ENCODE data around the gene GCA.
A peak's percentile ranks its signal among the peaks of the same experiment; 100 is the strongest.

DNA sequence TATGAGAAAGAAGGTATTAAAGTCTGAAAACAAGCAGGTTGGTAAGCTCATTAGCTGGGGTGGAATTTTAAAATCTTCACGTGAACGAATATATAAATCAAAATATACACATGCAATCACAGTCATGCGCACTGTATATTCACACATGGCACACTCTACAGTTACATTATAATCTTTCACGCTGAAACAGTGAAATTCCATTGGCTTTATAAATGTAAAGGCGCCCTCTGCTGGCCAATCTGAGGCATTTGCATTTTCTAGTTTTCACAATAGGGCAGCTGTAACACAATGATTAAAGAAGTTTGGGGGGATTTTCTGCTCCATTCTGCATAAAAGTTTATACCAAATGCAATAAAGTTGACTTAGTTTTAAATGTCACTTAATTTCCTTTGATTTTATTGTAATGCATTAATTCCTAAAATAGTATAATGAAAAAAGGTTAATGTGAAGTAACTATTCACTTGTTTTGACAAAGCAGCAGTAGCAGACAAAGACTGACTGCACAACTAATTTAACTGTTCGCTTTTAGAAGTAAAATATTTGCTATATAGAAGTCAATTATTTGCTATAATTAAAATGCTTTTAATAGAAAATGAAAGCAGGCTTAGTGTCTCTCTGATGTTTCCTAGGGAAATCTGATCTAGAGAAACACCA, 42.7 kb upstream of the GCA start:
- TF ChIP-seq, protein P1, sequence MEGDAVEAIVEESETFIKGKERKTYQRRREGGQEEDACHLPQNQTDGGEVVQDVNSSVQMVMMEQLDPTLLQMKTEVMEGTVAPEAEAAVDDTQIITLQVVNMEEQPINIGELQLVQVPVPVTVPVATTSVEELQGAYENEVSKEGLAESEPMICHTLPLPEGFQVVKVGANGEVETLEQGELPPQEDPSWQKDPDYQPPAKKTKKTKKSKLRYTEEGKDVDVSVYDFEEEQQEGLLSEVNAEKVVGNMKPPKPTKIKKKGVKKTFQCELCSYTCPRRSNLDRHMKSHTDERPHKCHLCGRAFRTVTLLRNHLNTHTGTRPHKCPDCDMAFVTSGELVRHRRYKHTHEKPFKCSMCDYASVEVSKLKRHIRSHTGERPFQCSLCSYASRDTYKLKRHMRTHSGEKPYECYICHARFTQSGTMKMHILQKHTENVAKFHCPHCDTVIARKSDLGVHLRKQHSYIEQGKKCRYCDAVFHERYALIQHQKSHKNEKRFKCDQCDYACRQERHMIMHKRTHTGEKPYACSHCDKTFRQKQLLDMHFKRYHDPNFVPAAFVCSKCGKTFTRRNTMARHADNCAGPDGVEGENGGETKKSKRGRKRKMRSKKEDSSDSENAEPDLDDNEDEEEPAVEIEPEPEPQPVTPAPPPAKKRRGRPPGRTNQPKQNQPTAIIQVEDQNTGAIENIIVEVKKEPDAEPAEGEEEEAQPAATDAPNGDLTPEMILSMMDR (IDR thresholded peaks at IDR 0.05; ENCODE audit: borderline replicate concordance, extremely low read depth, low read length, poor library complexity, severe bottlenecking), result peak; percentile 92
- no peak for TF ChIP-seq EZH2 (IDR thresholded peaks at IDR 0.05; ENCODE audit: borderline replicate concordance, low read depth, low read length, severe bottlenecking)
